Astrocyte (in vitro differentiated cells and primary cell): ENCODE results near the gene SCN1B. TPM values are rescaled to one million over a fixed set of nuclear protein-coding genes. Genes with fewer than 3 reads are reported as not detected.
A peak's percentile ranks its signal among the peaks of the same experiment; 100 is the strongest.

Source experiments
- DNase-seq: peaks from one replicate; pipeline ENCODE4 v3.0.0-alpha.2; 2010; ENCODE audit warnings: low read depth
- FAIRE-seq: peaks from 2 replicates; lab custom pipeline; 2011; peaks lifted over from hg19 to GRCh38; lab: Jason Lieb, UNC
- H2AFZ ChIP-seq: 2 replicates; pipeline ENCODE4 v1.6.0; 2012; ENCODE audit warnings: low read depth, low read length, inconsistent platforms
- H3K27ac ChIP-seq: 2 replicates; pipeline ENCODE4 v1.5.1; 2011; ENCODE audit warnings: low read depth, low read length, inconsistent platforms
- H3K27me3 ChIP-seq: 2 replicates; pipeline ENCODE4 v1.6.0; 2011; ENCODE audit warnings: low read length, inconsistent platforms; ENCODE audit not compliant: insufficient read depth
- H3K36me3 ChIP-seq: 2 replicates; pipeline ENCODE4 v1.5.1; 2011; ENCODE audit warnings: low read length, inconsistent platforms; ENCODE audit not compliant: insufficient read depth
- H3K4me1 ChIP-seq: 2 replicates; pipeline ENCODE4 v1.5.1; 2011; ENCODE audit warnings: low read length, inconsistent platforms; ENCODE audit not compliant: insufficient read depth
- H3K4me2 ChIP-seq: 2 replicates; pipeline ENCODE4 v1.6.0; 2012; ENCODE audit warnings: low read length, inconsistent platforms
- H3K4me3 ChIP-seq: 2 replicates; pipeline ENCODE4 v1.5.1; 2011; ENCODE audit warnings: low read depth, mild to moderate bottlenecking, low read length, inconsistent platforms; ENCODE audit not compliant: insufficient read depth
- H3K79me2 ChIP-seq: 2 replicates; pipeline ENCODE4 v1.6.0; 2012; ENCODE audit warnings: mild to moderate bottlenecking, low read length, inconsistent platforms; ENCODE audit not compliant: insufficient read depth
- H3K9ac ChIP-seq: 2 replicates; pipeline ENCODE4 v1.6.0; 2012; ENCODE audit warnings: mild to moderate bottlenecking, low read length, inconsistent platforms
- H3K9me3 ChIP-seq: 2 replicates; pipeline ENCODE4 v1.5.1; 2012; ENCODE audit warnings: low read depth, mild to moderate bottlenecking, low read length, inconsistent platforms; ENCODE audit not compliant: insufficient read depth
- H4K20me1 ChIP-seq: 2 replicates; pipeline ENCODE4 v1.6.0; 2012; ENCODE audit warnings: low read length, inconsistent platforms; ENCODE audit not compliant: insufficient read depth
- H3K27ac Mint-ChIP-seq: one replicate; pipeline ENCODE4 v1.8.0; 2021; ENCODE audit warnings: mild to moderate bottlenecking, mixed read lengths; ENCODE audit not compliant: unreplicated experiment
- H3K27me3 Mint-ChIP-seq: one replicate; pipeline ENCODE4 v1.8.0; 2021; ENCODE audit warnings: low read depth, mixed read lengths; ENCODE audit not compliant: unreplicated experiment
- H3K36me3 Mint-ChIP-seq: one replicate; pipeline ENCODE4 v1.8.0; 2021; ENCODE audit warnings: low read depth, mixed read lengths; ENCODE audit not compliant: unreplicated experiment
- H3K4me1 Mint-ChIP-seq: one replicate; pipeline ENCODE4 v1.8.0; 2021; ENCODE audit warnings: low read depth, mixed read lengths; ENCODE audit not compliant: unreplicated experiment
- H3K4me3 Mint-ChIP-seq: one replicate; pipeline ENCODE4 v1.8.0; 2021; ENCODE audit warnings: mild to moderate bottlenecking, moderate library complexity, mixed read lengths; ENCODE audit not compliant: unreplicated experiment
- H3K9me3 Mint-ChIP-seq: one replicate; pipeline ENCODE4 v1.8.0; 2021; ENCODE audit warnings: mild to moderate bottlenecking, mixed read lengths; ENCODE audit not compliant: unreplicated experiment
- EZH2 ChIP-seq: IDR thresholded peaks from 2 replicates; pipeline ENCODE4 v1.6.1; 2012; ENCODE audit warnings: mild to moderate bottlenecking, low read length, inconsistent platforms; ENCODE audit not compliant: insufficient read depth
- total RNA-seq: library from RNA; stranded (reverse); gene quantifications from 2 replicates; pipeline ENCODE4 v1.2.1, GENCODE V29; 2021
- TF ChIP-seq, protein P1 (sequence below): IDR thresholded peaks from 2 replicates; pipeline ENCODE4 v1.5.1; 2011; ENCODE audit warnings: low read depth, mild to moderate bottlenecking, inconsistent platforms, low read length, moderate library complexity; ENCODE audit not compliant: insufficient read depth

SCN1B gene
- total RNA-seq, 1 donor from 2014 or later: 3.0 TPM

DNA sequence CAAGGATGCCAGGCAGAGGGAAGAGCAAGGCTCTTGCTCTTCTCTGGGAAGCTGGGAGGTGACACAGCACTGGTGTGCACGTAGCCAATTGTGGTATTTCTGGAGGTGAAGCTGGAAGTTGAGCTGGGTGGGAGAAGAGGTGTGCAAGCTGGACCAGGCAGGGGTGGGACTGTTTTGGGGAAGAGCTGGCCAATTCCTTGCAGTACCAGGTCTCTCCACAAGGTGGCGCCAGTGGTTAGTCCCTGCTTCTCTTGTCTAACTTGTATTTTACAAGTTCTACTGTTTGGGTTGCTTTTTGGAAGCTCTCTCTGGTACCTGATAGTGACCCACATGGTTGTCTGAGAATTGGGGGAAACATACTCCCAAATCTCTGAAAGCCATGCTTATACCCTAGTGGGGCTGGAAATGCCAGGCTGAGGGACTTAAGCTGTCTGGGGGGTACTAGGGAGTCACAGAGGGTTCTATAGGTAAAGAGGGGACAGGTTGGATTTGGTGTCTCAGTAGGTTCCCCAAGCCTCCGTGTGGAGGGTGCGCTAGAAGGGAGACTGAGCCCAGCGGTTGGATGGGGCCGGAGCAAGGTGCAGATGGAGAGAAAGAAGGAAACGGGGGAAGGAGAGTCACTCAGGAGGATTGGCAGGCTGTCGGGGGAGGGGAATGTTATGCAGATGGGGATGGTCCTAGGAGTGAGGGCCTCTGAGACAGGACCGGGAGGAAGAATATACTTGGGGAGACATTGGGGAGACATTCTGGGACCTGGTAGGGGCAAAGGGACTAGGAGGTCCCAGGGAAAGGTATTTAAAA, 14.2 kb downstream of the SCN1B start:
- Mint-ChIP-seq H3K36me3 (no peaks in the 10 kb centered on the region), H3K9me3 (no peaks in the 10 kb centered on the region), H3K27ac (no peak overlapping the region), H3K27me3 (peaks cover 33% of the 10 kb centered on the region), H3K4me1 (no peaks in the 10 kb centered on the region), H3K4me3 (no peak overlapping the region)
- peaks cover 3% of the 10 kb centered on the region for H3K4me1 ChIP-seq
- H3K4me3 ChIP-seq: no peak overlapping the region
- no peak overlapping the region for H3K27ac ChIP-seq
- H3K36me3 ChIP-seq: no peaks in the 10 kb centered on the region
- no peaks in the 10 kb centered on the region for H3K9me3 ChIP-seq
- no peak overlapping the region for H3K4me2 ChIP-seq
- no peak for FAIRE-seq
- no peaks in the 10 kb centered on the region for H3K79me2 ChIP-seq
- H3K27me3 ChIP-seq: peaks cover 2% of the 10 kb centered on the region
- no peak overlapping the region for H3K9ac ChIP-seq
- no peak for DNase-seq
- no peak overlapping the region for H2AFZ ChIP-seq
- no peaks in the 10 kb centered on the region for H4K20me1 ChIP-seq
- TF ChIP-seq EZH2: no peak
- TF ChIP-seq, protein P1, sequence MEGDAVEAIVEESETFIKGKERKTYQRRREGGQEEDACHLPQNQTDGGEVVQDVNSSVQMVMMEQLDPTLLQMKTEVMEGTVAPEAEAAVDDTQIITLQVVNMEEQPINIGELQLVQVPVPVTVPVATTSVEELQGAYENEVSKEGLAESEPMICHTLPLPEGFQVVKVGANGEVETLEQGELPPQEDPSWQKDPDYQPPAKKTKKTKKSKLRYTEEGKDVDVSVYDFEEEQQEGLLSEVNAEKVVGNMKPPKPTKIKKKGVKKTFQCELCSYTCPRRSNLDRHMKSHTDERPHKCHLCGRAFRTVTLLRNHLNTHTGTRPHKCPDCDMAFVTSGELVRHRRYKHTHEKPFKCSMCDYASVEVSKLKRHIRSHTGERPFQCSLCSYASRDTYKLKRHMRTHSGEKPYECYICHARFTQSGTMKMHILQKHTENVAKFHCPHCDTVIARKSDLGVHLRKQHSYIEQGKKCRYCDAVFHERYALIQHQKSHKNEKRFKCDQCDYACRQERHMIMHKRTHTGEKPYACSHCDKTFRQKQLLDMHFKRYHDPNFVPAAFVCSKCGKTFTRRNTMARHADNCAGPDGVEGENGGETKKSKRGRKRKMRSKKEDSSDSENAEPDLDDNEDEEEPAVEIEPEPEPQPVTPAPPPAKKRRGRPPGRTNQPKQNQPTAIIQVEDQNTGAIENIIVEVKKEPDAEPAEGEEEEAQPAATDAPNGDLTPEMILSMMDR: peak; percentile 95

DNA sequence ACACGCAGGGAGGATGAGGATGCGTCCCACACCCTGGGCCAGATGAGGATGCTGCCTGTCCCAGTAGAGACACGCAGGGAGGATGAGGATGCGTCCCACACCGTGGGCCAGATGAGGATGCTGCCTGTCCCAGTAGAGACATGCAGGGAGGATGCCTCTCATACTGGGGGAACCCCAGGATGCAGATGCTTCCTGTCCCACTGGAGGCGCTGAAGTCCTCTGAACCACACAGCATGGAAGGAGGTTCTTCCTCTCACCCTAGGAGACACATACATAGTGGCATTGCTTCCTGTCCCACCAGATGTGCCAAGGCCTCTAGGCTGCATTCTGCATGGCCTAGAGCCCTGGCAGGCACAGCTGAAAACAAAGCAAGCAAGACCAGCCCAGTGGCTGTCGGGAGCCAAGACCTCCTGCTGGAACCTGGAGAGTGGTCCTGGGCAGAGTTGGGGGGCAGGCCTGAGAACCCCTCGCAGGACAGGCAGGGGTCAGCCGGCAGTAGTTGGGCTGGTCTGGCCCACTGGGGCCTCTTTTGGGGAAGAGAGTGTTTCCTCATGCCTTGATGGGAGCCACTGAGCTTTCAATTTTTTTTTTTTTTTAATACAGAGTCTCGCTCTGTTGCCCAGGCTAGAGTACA, 15.5 kb downstream of the SCN1B start:
- Histone ChIP-seq H3K4me1 (peaks cover 2% of the 10 kb centered on the region), H3K79me2 (no peaks in the 10 kb centered on the region), H2AFZ (no peak overlapping the region), H3K36me3 (no peaks in the 10 kb centered on the region), H3K4me2 (no peak overlapping the region), H3K27me3 (peaks cover 2% of the 10 kb centered on the region), H3K4me3 (no peak overlapping the region), H3K9me3 (no peaks in the 10 kb centered on the region), H3K9ac (no peak overlapping the region), H4K20me1 (no peaks in the 10 kb centered on the region), H3K27ac (no peak overlapping the region)
- Mint-ChIP-seq H3K27ac (no peak overlapping the region), H3K4me3 (no peak overlapping the region), H3K4me1 (no peaks in the 10 kb centered on the region), H3K9me3 (no peaks in the 10 kb centered on the region), H3K36me3 (no peaks in the 10 kb centered on the region), H3K27me3 (peaks cover 32% of the 10 kb centered on the region)
- no peak for FAIRE-seq
- DNase-seq: no peak
- TF ChIP-seq EZH2: no peak
- TF ChIP-seq, protein P1: peak; percentile 23

DNA sequence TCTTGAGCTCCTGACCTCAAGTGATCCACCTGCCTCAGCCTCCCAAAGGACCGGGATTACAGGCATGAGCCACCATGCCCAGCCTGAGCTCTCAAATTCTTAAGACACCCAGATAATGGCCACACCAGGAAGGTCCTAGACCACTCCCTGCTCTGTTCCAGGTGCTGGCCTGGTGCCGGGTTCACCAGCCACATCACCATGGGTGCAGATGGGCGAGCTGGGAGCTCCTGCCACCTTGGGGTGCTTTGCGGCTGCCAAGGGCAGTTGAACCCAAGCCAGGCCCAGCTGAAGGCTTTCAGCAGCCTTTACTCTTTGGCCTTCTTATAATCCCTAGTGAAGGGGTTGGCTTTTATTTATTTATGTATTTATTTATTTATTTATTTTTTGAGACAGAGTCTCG, 16.2 kb downstream of the SCN1B start:
- Mint-ChIP-seq H3K27ac (no peak overlapping the region), H3K9me3 (no peaks in the 10 kb centered on the region), H3K4me3 (no peak overlapping the region), H3K36me3 (no peaks in the 10 kb centered on the region), H3K4me1 (no peaks in the 10 kb centered on the region), H3K27me3 (peaks cover 32% of the 10 kb centered on the region)
- Histone ChIP-seq H2AFZ (no peak overlapping the region), H3K9me3 (no peaks in the 10 kb centered on the region), H3K27ac (no peak overlapping the region), H3K27me3 (peaks cover 2% of the 10 kb centered on the region), H4K20me1 (no peaks in the 10 kb centered on the region), H3K36me3 (no peaks in the 10 kb centered on the region), H3K4me2 (no peak overlapping the region), H3K79me2 (no peaks in the 10 kb centered on the region), H3K4me1 (no peaks in the 10 kb centered on the region), H3K9ac (no peak overlapping the region), H3K4me3 (no peak overlapping the region)
- no peak for TF ChIP-seq EZH2
- TF ChIP-seq, protein P1: no peak
- no peak for FAIRE-seq
- DNase-seq: no peak
